A549 (cell line): Measurements from ENCODE around the gene ATG16L1. TPM values are rescaled to one million over a fixed set of nuclear protein-coding genes. Genes with fewer than 3 reads are reported as not detected.

Source experiments
- ATAC-seq, 2 experiments: fragments of 200-7000 bp in 1 of 2; fragments of >200 bp in 1 of 2; cut with Nextera tagmentation in 1 of 2; cut with Tn5 transposase in 1 of 2; 3 replicates each; pipeline versions ENCODE4 v1.8.0 to v1.9.1; 2018 to 2020; ENCODE audit warnings: mild to moderate bottlenecking in 1 of 2, moderate library complexity in 1 of 2
- CTCF ChIA-PET: fragments of 300-600 bp; sonication (Branson Sonifier 250); formaldehyde crosslinking; extraction: SDS; loops from one replicate; lab custom pipeline; 2021; ENCODE audit warnings: antibody characterized with exemption, inconsistent platforms; lab: Yijun Ruan, JAX
- POLR2A ChIA-PET: fragments of 350-600 bp; formaldehyde crosslinking; extraction: SDS; loops from one replicate; lab custom pipeline; 2021; ENCODE audit warnings: antibody characterized with exemption, inconsistent platforms; lab: Yijun Ruan, JAX
- DNase-seq, 2 experiments: peaks; one replicate each; pipeline versions ENCODE4 v3.0.0 to v3.0.0-alpha.2; 2011 to 2016; ENCODE audit warnings: low read depth in 1 of 2, low spot score in 1 of 2
- FAIRE-seq: peaks from 2 replicates; lab custom pipeline; 2011; peaks lifted over from hg19 to GRCh38; lab: Jason Lieb, UNC
- H3K27ac ChIP-seq, 2 experiments: fragments of >200 bp; sonication (Bioruptor Twin); formaldehyde crosslinking; 3 replicates each; pipeline ENCODE4 v1.5.1; 2016 to 2017
- H3K4me1 ChIP-seq: fragments of >200 bp; sonication (Bioruptor Twin); formaldehyde crosslinking; 3 replicates; pipeline ENCODE4 v1.6.1; 2016
- H3K4me2 ChIP-seq: fragments of >200 bp; sonication (Bioruptor Twin); formaldehyde crosslinking; 3 replicates; pipeline ENCODE4 v1.6.1; 2016
- H3K4me3 ChIP-seq: fragments of >200 bp; sonication (Bioruptor Twin); formaldehyde crosslinking; 3 replicates; pipeline ENCODE4 v1.5.1; 2016
- H3K9me3 ChIP-seq: fragments of >200 bp; sonication (Bioruptor Twin); formaldehyde crosslinking; 3 replicates; pipeline ENCODE4 v1.6.1; 2016
- CBX2 ChIP-seq: fragments of 200-600 bp; sonication (generic); IDR thresholded peaks from 2 replicates; pipeline ENCODE4 v1.6.1; 2016; ENCODE audit warnings: low read depth, mild to moderate bottlenecking, borderline replicate concordance
- CBX8 ChIP-seq: fragments of 200-600 bp; sonication (generic); IDR thresholded peaks from 2 replicates; pipeline ENCODE4 v1.6.1; 2016
- CHD2 ChIP-seq: fragments of 150-350 bp; IDR thresholded peaks from 2 replicates; pipeline ENCODE4 v1.6.1; 2014; ENCODE audit warnings: low read length; ENCODE audit not compliant: partially characterized antibody
- ESRRA ChIP-seq: fragments of 150-350 bp; IDR thresholded peaks from 2 replicates; pipeline ENCODE4 v1.6.1; 2014; ENCODE audit warnings: mild to moderate bottlenecking, low read length, borderline replicate concordance
- FOSB ChIP-seq: fragments of 250-450 bp; sonication (Bioruptor Pico); IDR thresholded peaks from 2 replicates; pipeline ENCODE4 v1.5.0; 2020; ENCODE audit warnings: mild to moderate bottlenecking, moderate library complexity
- FOXS1 ChIP-seq: fragments of 250-450 bp; sonication (Bioruptor Pico); IDR thresholded peaks from 2 replicates; pipeline ENCODE4 v1.5.0; 2020; ENCODE audit warnings: mild to moderate bottlenecking, moderate library complexity
- GATA3 ChIP-seq: IDR thresholded peaks from 2 replicates; pipeline ENCODE4 v1.6.1; 2012; ENCODE audit warnings: borderline replicate concordance
- HDAC2 ChIP-seq: fragments of 200-600 bp; sonication (generic); IDR thresholded peaks from 2 replicates; pipeline ENCODE4 v1.6.1; 2016
- HEYL ChIP-seq: fragments of 250-450 bp; sonication (Bioruptor Pico); IDR thresholded peaks from 2 replicates; pipeline ENCODE4 v1.8.0; 2021; ENCODE audit warnings: mild to moderate bottlenecking, moderate library complexity
- JUN ChIP-seq, 2 experiments: fragments of >200 bp; sonication (Bioruptor Twin); formaldehyde crosslinking; IDR thresholded peaks; 2 replicates in 1 of 2; 3 replicates in 1 of 2; pipeline ENCODE4 v1.6.1; 2016 to 2017
- KDM5A ChIP-seq: fragments of 200-600 bp; sonication (generic); IDR thresholded peaks from 2 replicates; pipeline ENCODE4 v1.6.1; 2016; ENCODE audit warnings: antibody characterized with exemption, mild to moderate bottlenecking
- MYC ChIP-seq: IDR thresholded peaks from 2 replicates; pipeline ENCODE4 v1.6.1; 2012; ENCODE audit warnings: mild to moderate bottlenecking, inconsistent platforms, low read length, improper control_type of control experiment, borderline replicate concordance
- NR3C1 ChIP-seq: fragments of >200 bp; sonication (Bioruptor Twin); formaldehyde crosslinking; IDR thresholded peaks from 3 replicates; pipeline ENCODE4 v1.6.1; 2017
- PHF8 ChIP-seq: fragments of 200-600 bp; sonication (generic); IDR thresholded peaks from 2 replicates; pipeline ENCODE4 v1.6.1; 2016; ENCODE audit warnings: low read depth, mild to moderate bottlenecking, antibody characterized with exemption, moderate library complexity, borderline replicate concordance
- POLR2A ChIP-seq: IDR thresholded peaks from 2 replicates; pipeline ENCODE4 v1.6.1; 2012; ENCODE audit warnings: mild to moderate bottlenecking, low read length
- POLR2AphosphoS2 ChIP-seq: conservative IDR thresholded peaks from 2 replicates; pipeline ENCODE4 v1.6.1; 2012; ENCODE audit warnings: low read length, improper control_type of control experiment, inconsistent platforms
- RAD21 ChIP-seq, 2 experiments: fragments of >200 bp in 1 of 2; sonication (Bioruptor Twin) in 1 of 2; formaldehyde crosslinking in 1 of 2; IDR thresholded peaks in 1 of 2; conservative IDR thresholded peaks in 1 of 2; 2 replicates in 1 of 2; 3 replicates in 1 of 2; pipeline ENCODE4 v1.6.1; 2012 to 2018; ENCODE audit warnings: inconsistent platforms in 1 of 2
- RNF2 ChIP-seq: fragments of 200-600 bp; sonication (generic); IDR thresholded peaks from 2 replicates; pipeline ENCODE4 v1.6.1; 2016; ENCODE audit warnings: low read depth, mild to moderate bottlenecking, antibody characterized with exemption, moderate library complexity, borderline replicate concordance
- SMC3 ChIP-seq: fragments of >200 bp; sonication (Bioruptor Twin); formaldehyde crosslinking; IDR thresholded peaks from 3 replicates; pipeline ENCODE4 v1.6.1; 2018; ENCODE audit warnings: inconsistent platforms
- SREBF2 ChIP-seq: fragments of 450-650 bp; IDR thresholded peaks from 2 replicates; pipeline ENCODE4 v1.6.1; 2014; ENCODE audit warnings: mild to moderate bottlenecking, moderate library complexity
- TFCP2L1 ChIP-seq: fragments of 250-450 bp; sonication (Bioruptor Pico); IDR thresholded peaks from 2 replicates; pipeline ENCODE4 v1.5.0; 2021; ENCODE audit warnings: mild to moderate bottlenecking
- TP53 ChIP-seq: fragments of 250-450 bp; sonication (Bioruptor Pico); IDR thresholded peaks from 2 replicates; pipeline ENCODE4 v1.5.0; 2021; ENCODE audit warnings: mild to moderate bottlenecking, moderate library complexity
- ZSCAN20 ChIP-seq: fragments of 250-450 bp; sonication (Bioruptor Pico); IDR thresholded peaks from 2 replicates; pipeline ENCODE4 v1.8.0; 2022; ENCODE audit warnings: mild to moderate bottlenecking, moderate library complexity
- WGBS: methylation state at CpG from one replicate; pipeline ENCODE4 v1.1.6; 2017; ENCODE audit errors: missing lambda C conversion rate; 5-methylcytosine and 5-hydroxymethylcytosine counted together
- polyA plus RNA-seq, 4 experiments: library from polyadenylated mRNA; depleted of rRNA in 3 of 4; stranded (reverse); fragments of >200 nt; fragmentation: RNase III in 1 of 4; extraction: RNeasy Plus Mini Kit Qiagen cat#74134 plus additional on column Dnase treatment in 1 of 4; gene quantifications; 2 replicates in 3 of 4; 3 replicates in 1 of 4; pipeline ENCODE4 v1.2.3, GENCODE V29; 2011 to 2017
- TF ChIP-seq, protein P1 (sequence below): fragments of 150-350 bp; IDR thresholded peaks from 2 replicates; pipeline ENCODE4 v1.6.1; 2014; ENCODE audit warnings: low read depth, mild to moderate bottlenecking, low read length
- TF ChIP-seq, protein P2 (sequence below): fragments of 200-600 bp; sonication (generic); IDR thresholded peaks from 2 replicates; pipeline ENCODE4 v1.6.1; 2016; ENCODE audit warnings: antibody characterized with exemption, mild to moderate bottlenecking, moderate library complexity
- TF ChIP-seq, protein P3 (sequence below): fragments of >200 bp; sonication (Bioruptor Twin); formaldehyde crosslinking; IDR thresholded peaks from 3 replicates; pipeline ENCODE4 v1.6.1; 2016
- TF ChIP-seq, protein P4 (sequence below): IDR thresholded peaks from 2 replicates; pipeline ENCODE4 v1.6.1; 2012

Gene ATG16L1
- polyA plus RNA-seq, 2 of the 4 experiments (the other 2 are of a cell fraction) = 45.1 to 70.9 TPM

DNA sequence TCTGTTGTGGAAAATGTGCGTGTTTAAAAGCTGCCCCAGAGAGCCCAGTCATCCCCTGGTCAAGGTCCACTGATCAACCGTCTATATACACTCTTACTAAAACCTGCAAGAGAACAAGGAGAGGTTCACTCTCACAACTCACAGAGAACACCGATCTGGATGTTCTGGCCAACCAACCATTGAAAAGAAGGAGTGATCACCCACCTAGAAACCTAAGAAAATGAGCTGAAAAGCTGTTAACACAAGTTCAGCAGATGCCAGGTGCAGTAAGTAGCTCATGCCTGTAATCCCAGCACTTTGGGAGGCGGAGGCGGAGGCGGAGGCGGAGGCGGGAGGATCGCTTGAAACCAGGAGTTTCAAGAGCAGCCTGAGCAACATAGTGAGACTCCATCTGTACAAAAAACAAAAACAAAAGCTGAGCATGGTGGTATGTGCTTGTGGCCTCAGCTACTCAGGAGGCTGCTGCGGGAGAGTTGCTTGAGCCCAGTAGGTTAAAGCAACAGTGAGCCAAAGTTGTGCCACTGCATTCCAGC, 14.5 kb downstream of the ATG16L1 start:
- CTCF ChIA-PET = interaction anchor here (1.2 to 6.4 kb wide), 3 partner anchors 13 to 413 kb away, joined by 4 to 49 read pairs (median 6); partner anchors contain the start of gene ATG16L1
- 94% methylated on average over 10 of the region's 10 CpGs for WGBS
- TF ChIP-seq CBX8 (no peak), MYC (no peak), NR3C1 (no peak), POLR2A (no peak), FOXS1 (CRISPR knock-in tag) (no peak), ESRRA (no peak), CHD2 (no peak), HDAC2 (no peak), SMC3 (no peak)
- TF ChIP-seq, protein P1, sequence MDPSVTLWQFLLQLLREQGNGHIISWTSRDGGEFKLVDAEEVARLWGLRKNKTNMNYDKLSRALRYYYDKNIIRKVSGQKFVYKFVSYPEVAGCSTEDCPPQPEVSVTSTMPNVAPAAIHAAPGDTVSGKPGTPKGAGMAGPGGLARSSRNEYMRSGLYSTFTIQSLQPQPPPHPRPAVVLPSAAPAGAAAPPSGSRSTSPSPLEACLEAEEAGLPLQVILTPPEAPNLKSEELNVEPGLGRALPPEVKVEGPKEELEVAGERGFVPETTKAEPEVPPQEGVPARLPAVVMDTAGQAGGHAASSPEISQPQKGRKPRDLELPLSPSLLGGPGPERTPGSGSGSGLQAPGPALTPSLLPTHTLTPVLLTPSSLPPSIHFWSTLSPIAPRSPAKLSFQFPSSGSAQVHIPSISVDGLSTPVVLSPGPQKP = no peak
- POLR2A ChIA-PET = no interaction called here
- Histone ChIP-seq H3K27ac (no peak overlapping the region), H3K4me1 (no peaks in the 10 kb centered on the region), H3K4me3 (no peak overlapping the region), H3K4me2 (no peak overlapping the region), H3K9me3 (no peaks in the 10 kb centered on the region)
- ATAC-seq = no peak
- no peak for FAIRE-seq
- DNase-seq = no peak

DNA sequence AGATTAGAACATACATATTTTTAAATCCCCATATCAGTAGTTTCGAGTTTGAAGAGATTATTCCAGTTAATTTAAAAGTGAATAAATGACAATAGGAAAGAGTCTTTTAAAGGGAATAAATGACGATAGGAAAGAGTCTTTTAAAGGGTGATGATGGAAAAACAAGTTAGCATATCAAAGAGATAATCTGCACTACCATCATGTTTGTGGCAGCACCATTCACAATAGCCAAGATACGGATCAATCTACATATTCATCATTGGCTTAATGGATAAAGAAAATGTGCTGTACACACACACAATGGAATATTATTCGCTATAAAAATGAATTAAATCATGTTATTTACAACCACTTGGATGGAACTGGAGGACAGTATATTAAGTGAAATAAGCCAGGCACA, 15.0 kb downstream of the ATG16L1 start:
- WGBS = 94% methylated on average over 4 of the region's 4 CpGs
- TF ChIP-seq SREBF2 (no peak), CBX8 (no peak), FOSB (CRISPR knock-in tag) (no peak), RNF2 (no peak)
- TF ChIP-seq, protein P2, sequence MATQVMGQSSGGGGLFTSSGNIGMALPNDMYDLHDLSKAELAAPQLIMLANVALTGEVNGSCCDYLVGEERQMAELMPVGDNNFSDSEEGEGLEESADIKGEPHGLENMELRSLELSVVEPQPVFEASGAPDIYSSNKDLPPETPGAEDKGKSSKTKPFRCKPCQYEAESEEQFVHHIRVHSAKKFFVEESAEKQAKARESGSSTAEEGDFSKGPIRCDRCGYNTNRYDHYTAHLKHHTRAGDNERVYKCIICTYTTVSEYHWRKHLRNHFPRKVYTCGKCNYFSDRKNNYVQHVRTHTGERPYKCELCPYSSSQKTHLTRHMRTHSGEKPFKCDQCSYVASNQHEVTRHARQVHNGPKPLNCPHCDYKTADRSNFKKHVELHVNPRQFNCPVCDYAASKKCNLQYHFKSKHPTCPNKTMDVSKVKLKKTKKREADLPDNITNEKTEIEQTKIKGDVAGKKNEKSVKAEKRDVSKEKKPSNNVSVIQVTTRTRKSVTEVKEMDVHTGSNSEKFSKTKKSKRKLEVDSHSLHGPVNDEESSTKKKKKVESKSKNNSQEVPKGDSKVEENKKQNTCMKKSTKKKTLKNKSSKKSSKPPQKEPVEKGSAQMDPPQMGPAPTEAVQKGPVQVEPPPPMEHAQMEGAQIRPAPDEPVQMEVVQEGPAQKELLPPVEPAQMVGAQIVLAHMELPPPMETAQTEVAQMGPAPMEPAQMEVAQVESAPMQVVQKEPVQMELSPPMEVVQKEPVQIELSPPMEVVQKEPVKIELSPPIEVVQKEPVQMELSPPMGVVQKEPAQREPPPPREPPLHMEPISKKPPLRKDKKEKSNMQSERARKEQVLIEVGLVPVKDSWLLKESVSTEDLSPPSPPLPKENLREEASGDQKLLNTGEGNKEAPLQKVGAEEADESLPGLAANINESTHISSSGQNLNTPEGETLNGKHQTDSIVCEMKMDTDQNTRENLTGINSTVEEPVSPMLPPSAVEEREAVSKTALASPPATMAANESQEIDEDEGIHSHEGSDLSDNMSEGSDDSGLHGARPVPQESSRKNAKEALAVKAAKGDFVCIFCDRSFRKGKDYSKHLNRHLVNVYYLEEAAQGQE = no peak
- H3K4me3 ChIP-seq = no peak overlapping the region
- ATAC-seq (no peak), FAIRE-seq (no peak), DNase-seq (no peak)
- POLR2A ChIA-PET = no interaction called here
- H3K4me2 ChIP-seq = no peak overlapping the region
- H3K27ac ChIP-seq = no peak overlapping the region
- CTCF ChIA-PET = interaction anchor here (6.4 kb wide), 1 partner anchor 14 kb away, joined by 49 read pairs; the partner anchor contains the start of gene ATG16L1
- H3K9me3 ChIP-seq = no peaks in the 10 kb centered on the region
- H3K4me1 ChIP-seq = no peaks in the 10 kb centered on the region

DNA sequence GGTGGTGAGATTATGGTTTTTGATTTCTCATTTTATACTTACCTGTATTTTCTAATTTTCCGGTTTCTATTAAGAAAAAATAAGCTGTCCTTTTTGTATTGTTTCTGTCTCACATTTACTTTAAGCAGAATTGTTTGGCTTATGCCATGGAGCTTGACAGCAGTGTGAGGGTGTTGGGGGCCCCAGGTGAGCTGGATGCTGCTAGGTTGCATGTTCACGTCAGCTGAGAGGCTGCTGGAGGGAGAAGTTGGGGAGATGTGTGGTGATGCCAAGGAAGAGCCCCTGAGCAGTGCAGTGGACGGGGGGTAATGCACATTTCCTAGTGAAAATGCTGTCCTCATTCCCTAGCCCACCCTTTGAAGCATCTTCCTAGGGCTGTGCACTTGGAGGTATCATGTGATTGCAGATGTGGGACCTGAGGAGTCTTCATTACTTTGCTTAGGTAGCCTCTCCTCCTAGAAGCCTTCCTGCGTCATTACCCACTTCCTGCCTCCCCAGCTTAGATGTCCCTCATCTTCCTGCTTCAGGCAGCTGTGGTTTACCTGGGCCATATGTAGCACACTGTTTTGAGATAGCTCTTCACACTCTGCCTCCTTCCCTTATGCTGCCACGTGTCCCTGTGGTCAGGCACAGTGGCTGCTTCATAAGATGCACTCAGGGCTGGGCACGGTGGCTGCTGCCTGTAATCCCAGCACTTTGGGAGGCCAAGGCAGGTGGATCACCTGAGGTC, 16.2 kb downstream of the ATG16L1 start:
- no peak for DNase-seq
- ChIA-PET POLR2A (no interaction called here), CTCF (interaction anchor here (0.6 to 1.2 kb wide), 4 partner anchors 9 to 182 kb away, joined by 3 read pairs; no protein-coding TSS in a partner anchor)
- no peaks in the 10 kb centered on the region for H3K9me3 ChIP-seq
- no peak overlapping the region for H3K4me3 ChIP-seq
- no peaks in the 10 kb centered on the region for H3K4me1 ChIP-seq
- 91% methylated on average over 6 of the region's 6 CpGs for WGBS
- FAIRE-seq = no peak
- no peak overlapping the region for H3K4me2 ChIP-seq
- no peak for TF ChIP-seq FOXS1 (CRISPR knock-in tag)
- TF ChIP-seq NR3C1 = no peak
- TF ChIP-seq, protein P3, sequence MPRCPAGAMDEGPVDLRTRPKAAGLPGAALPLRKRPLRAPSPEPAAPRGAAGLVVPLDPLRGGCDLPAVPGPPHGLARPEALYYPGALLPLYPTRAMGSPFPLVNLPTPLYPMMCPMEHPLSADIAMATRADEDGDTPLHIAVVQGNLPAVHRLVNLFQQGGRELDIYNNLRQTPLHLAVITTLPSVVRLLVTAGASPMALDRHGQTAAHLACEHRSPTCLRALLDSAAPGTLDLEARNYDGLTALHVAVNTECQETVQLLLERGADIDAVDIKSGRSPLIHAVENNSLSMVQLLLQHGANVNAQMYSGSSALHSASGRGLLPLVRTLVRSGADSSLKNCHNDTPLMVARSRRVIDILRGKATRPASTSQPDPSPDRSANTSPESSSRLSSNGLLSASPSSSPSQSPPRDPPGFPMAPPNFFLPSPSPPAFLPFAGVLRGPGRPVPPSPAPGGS = no peak
- TF ChIP-seq SREBF2 = no peak
- TF ChIP-seq SMC3 = no peak
- no peak for TF ChIP-seq PHF8
- no peak for TF ChIP-seq RAD21 (conservative IDR thresholded peaks at IDR 0.05 in 1 of 2, IDR thresholded peaks at IDR 0.05 in 1 of 2)
- no peak for TF ChIP-seq JUN (IDR thresholded peaks at IDR 0.05)
- no peak for TF ChIP-seq KDM5A
- no peak for TF ChIP-seq CHD2
- TF ChIP-seq ZSCAN20 (CRISPR knock-in tag) = no peak
- TF ChIP-seq GATA3 = no peak
- no peak for TF ChIP-seq HEYL (CRISPR knock-in tag)
- TF ChIP-seq CBX2 = no peak
- TF ChIP-seq, protein P4, sequence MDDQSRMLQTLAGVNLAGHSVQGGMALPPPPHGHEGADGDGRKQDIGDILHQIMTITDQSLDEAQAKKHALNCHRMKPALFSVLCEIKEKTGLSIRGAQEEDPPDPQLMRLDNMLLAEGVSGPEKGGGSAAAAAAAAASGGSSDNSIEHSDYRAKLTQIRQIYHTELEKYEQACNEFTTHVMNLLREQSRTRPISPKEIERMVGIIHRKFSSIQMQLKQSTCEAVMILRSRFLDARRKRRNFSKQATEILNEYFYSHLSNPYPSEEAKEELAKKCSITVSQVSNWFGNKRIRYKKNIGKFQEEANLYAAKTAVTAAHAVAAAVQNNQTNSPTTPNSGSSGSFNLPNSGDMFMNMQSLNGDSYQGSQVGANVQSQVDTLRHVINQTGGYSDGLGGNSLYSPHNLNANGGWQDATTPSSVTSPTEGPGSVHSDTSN = no peak
- TF ChIP-seq POLR2AphosphoS2 = no peak
- no peak for TF ChIP-seq TFCP2L1 (CRISPR knock-in tag)
- TF ChIP-seq TP53 = no peak
- H3K27ac ChIP-seq = no peak overlapping the region
- no peak for ATAC-seq
